GM21367 (cell line): ENCODE results near the gene NXPH4.

Experiments used
- ATAC-seq: cut with Tn5 transposase; IDR thresholded peaks from one replicate; pipeline ENCODE4 v1.9.1; 2021; ENCODE audit not compliant: unreplicated experiment

Gene NXPH4

DNA sequence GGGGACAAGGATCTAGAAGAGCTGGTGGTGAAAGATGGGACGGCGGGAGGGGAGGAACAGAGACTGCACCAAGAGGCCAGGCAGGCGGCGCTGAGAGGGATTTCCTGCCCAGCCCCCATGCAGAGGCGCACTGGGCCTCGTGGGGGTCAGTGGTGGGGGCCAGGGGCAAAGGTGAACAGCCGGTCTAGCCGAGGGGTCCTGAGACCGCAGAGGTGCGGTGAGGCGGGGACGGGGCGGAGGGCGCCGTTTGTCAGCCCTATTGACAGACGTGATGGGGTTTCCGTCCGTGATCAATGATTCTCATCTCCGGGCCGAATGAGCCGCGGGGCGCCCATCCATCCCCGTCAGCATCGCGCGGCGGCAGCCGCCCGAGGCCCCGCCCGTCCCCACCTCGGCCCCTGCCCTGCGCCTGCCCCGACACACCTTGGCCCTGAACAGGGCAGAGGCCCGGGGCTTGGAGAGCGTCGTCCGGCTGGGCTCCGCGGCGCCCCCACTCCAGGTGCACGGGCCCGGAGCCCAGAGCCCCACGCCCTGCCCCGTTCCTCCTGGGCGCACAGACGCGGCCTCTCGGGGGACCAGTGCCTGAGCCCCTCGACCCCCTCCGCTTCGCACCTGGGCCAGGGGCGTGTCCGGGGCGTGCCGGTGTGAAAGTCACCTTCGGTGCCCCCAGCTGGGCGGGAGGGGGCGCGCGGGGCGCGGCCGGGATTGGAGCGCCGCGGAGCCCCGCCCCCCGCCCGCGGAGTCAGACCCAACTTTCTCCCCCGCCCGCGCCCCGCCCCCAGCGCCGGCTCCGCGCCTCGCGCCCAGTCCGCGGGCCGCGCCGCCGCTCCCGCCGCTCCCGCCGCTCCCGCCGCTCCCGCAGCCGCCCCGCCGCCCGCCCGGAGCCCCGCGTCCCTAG lies at the start of gene NXPH4:
Gene NXPH4 (plus strand): TSS at position 781 of the 898 bp plus-strand sequence. CDS start 176 bp downstream, outside the sequence.
- ATAC-seq, result no peak

DNA sequence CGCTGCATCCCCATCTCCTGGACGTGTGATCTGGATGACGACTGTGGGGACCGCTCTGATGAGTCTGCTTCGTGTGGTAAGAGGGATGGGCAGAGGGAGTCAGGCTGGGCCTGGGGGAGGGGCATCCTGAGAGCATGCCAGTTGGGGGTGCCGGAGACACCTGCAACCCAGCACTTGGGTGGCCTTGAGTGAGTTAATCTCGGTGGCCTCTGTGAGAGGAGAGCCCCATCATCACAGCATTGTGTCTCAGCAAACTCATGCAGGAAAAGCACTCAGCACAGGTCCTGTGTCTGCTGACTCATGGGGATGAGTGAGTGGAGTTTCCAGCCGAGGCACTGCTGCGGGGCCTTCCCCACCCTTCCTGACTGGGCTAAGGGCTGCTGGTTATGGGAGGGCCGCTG lies 49.6 kb upstream of the NXPH4 start:
- no peak for ATAC-seq

DNA sequence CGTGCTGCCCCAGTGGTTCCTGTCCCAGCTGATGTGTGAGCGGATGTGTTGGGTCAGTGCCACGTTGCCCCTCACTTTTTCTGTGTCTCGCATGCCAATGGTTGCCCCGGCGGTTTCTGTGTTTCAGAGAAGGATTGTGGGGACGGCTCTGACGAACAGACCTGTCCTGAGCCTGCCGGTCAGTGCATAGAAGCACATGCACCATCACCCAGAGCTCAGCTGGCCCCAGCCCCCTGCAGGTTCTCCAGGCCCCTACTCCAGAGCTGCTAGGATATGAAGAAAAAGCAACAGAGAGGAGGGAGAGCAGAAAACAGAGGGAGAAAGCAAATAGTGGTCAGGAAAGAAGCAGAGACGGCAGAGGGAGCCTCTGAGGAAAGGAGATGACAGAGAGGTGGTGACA lies 48.5 kb upstream of the NXPH4 start:
- ATAC-seq, result no peak

DNA sequence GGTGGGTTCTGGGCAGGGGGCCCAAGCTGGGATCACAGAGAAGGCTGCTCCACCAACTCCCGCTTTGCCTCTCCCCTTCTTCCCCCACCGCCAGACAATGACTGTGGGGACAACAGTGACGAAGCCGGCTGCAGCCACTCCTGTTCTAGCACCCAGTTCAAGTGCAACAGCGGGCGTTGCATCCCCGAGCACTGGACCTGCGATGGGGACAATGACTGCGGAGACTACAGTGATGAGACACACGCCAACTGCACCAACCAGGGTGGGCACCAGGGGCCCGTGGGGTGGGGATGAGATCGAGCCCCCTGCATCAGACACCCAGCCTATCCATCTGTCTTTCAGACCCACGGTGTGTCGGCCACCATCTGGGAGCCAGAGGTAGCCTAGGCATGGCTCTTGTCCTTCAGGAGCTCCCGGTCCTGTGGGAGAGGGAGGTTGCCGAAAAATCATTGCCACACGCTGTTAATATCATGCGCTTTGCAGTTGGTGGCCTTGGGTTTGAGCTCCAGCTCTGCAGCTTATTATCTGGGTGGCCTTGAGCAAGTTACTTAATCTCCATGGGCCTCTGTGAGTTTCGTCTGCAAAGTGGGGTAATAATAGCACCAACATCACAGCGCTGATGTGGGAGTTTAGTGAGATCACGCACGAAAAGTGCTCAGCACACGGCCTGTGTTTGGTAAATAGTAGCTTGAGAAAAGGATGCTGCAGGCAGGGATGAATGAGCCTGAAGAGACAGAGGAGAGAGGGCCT lies 47.4 kb upstream of the NXPH4 start:
- no peak for ATAC-seq

DNA sequence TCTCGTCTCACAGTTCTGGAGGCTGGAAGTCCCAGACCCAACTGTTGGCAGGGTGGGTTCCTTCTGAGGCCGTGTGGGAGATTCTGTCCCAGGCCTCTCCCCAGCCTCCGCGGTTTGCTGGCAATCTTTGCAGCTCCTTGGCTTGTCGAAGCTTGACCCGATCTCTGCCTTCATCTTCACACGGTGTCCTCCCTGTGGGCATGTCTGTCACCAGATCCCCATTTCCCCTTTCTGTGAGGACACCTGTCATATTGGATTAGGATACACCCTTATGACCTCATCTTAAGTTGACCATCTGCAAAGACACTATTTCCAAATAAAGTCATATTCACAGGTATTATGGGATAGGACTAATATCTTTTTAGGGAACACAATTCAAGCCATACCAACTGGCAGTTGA lies 46.6 kb upstream of the NXPH4 start:
- no peak for ATAC-seq

DNA sequence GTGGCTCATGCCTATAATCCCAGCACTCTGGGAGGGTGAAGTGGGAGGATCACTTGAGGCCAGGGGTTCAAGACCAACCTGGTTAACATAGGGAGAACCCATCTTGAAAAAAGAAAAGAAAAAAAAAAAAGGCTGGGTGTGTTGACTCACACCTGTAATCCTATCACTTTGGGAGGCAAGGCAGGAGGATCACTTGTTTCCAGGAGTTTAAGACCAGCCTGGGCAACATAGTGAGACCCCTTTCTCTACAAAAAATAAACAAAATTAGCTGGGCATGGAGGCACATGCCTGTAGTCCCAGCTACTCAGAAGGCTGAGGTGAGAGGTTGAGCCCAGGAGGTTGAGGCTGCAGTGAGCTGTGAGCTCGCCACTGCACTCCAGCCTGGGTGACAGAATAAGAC lies 46.2 kb upstream of the NXPH4 start:
- no peak for ATAC-seq

DNA sequence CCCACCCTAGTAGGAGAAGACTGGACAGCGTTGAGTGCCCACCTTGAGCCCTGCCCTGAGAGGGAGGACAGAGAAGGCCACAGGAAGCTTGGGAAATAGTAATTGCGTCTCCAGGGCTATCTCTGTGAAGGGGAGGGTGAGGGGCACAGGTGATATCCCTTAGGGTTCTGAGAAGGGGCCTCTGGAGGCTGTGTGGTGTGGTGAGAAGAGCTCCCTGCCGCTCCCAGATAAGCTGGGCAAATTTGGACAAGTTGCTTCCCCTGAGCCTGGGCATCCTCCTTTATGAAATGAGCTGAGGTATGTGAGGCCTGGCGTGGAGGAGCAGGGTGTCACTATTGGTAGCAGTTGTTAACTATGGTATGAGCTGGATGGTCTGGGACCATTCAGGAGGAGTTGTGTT lies 45.7 kb upstream of the NXPH4 start:
- no peak for ATAC-seq

DNA sequence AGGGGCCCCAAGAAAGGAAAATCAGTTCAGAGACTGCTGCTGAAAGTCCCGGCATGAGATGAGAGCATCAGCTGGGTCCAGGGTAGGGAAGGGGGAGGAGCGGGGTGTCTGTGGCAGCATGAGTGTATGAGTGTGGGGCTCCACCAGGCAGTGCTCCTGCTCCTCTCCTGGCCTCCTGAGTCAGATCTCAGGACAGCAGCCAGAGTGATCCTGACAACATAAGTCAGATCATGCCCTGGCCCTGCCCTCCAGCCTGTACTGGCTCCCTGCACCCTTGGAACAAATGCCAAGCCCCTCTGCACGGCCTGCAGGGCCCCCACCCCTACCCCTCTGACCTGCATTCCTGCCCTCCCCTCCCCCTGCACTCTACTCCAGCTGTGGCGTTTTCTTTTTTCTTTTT lies 44.9 kb upstream of the NXPH4 start:
- no peak for ATAC-seq

DNA sequence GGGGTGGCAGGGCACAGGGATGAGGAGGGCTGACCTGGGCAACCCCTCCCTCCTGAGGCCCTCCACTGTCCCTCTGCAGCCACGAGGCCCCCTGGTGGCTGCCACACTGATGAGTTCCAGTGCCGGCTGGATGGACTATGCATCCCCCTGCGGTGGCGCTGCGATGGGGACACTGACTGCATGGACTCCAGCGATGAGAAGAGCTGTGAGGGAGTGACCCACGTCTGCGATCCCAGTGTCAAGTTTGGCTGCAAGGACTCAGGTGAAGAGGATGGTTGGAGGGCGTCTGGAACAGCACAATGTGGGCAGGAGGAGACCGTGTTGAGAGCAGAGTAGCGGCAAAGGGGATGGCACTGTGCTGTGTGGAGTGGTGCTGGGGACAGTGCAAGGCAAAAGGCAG lies 43.5 kb upstream of the NXPH4 start:
- no peak for ATAC-seq

DNA sequence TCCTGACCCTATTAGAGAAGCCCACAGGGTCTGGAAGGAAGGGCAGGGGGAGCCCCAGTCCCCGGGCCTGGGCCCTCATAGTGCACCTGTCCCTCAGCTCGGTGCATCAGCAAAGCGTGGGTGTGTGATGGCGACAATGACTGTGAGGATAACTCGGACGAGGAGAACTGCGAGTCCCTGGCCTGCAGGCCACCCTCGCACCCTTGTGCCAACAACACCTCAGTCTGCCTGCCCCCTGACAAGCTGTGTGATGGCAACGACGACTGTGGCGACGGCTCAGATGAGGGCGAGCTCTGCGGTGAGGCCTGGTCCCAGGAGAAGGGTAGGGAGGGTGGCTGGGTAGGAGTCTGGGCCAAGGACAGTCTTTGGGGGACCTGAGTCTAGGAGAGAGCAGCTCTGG lies 42.9 kb upstream of the NXPH4 start:
- ATAC-seq, result no peak

DNA sequence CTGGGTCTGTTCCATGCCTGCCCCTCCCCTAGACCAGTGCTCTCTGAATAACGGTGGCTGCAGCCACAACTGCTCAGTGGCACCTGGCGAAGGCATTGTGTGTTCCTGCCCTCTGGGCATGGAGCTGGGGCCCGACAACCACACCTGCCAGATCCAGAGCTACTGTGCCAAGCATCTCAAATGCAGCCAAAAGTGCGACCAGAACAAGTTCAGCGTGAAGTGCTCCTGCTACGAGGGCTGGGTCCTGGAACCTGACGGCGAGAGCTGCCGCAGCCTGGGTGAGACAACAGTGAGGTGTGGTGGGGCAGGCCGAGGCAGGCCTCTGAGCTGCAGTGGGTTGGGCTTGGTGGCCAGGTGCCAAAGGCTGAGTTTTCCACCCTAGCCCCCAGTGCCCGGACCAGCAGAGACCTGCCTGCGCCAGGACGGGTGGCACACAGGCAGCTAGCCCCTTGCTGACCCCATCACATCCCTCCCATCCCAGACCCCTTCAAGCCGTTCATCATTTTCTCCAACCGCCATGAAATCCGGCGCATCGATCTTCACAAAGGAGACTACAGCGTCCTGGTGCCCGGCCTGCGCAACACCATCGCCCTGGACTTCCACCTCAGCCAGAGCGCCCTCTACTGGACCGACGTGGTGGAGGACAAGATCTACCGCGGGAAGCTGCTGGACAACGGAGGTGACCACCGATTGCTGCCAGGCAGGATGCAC lies 41.0 kb upstream of the NXPH4 start:
- ATAC-seq, result no peak

DNA sequence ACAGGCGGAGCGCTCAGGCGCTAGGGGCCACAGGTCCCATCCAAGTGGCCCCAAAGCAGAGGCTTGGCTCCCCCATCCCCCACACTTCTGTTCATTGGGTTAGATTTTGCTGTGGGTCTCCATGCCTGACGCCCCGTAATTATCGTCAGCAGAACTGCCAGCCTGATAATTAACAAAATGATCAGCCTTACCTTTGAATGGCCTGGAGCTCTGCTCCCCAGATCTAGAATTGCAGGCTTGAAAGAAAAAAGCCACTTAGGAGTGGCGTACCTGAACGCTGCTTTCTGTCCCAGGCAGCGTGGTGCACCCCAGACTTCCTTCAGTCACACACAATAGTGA lies 40.5 kb upstream of the NXPH4 start:
- no peak for ATAC-seq

DNA sequence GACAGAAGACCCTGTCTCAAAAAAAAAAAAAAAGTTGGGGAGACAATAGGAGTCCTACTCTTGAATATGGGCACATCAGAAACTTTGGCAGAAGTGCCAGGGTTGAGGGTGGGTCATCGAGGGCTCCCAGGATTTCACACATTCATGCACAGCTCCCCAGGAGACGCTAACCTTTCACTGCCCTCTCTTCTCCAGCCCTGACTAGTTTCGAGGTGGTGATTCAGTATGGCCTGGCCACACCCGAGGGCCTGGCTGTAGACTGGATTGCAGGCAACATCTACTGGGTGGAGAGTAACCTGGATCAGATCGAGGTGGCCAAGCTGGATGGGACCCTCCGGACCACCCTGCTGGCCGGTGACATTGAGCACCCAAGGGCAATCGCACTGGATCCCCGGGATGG lies 39.7 kb upstream of the NXPH4 start:
- no peak for ATAC-seq

DNA sequence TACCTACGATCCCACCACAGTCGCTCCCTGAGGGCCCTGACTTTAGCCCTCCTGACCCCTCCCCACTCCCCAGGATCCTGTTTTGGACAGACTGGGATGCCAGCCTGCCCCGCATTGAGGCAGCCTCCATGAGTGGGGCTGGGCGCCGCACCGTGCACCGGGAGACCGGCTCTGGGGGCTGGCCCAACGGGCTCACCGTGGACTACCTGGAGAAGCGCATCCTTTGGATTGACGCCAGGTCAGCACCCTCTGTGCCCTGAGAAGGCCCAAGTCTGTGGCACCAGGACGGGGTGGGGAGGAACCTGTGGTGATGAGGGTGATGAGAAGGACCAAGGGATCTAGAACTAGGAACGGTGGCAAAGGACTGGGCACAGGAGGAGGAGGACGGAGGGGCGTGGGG lies 39.2 kb upstream of the NXPH4 start:
- no peak for ATAC-seq

DNA sequence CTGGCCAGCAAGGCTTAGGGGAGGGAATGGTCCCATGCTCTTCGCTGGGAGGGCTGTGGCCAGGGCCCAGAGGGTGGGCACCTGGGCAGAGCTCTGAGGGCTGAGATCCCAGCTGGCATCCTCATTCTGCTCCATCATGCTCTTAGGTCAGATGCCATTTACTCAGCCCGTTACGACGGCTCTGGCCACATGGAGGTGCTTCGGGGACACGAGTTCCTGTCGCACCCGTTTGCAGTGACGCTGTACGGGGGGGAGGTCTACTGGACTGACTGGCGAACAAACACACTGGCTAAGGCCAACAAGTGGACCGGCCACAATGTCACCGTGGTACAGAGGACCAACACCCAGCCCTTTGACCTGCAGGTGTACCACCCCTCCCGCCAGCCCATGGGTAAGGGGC lies 38.4 kb upstream of the NXPH4 start:
- no peak for ATAC-seq

DNA sequence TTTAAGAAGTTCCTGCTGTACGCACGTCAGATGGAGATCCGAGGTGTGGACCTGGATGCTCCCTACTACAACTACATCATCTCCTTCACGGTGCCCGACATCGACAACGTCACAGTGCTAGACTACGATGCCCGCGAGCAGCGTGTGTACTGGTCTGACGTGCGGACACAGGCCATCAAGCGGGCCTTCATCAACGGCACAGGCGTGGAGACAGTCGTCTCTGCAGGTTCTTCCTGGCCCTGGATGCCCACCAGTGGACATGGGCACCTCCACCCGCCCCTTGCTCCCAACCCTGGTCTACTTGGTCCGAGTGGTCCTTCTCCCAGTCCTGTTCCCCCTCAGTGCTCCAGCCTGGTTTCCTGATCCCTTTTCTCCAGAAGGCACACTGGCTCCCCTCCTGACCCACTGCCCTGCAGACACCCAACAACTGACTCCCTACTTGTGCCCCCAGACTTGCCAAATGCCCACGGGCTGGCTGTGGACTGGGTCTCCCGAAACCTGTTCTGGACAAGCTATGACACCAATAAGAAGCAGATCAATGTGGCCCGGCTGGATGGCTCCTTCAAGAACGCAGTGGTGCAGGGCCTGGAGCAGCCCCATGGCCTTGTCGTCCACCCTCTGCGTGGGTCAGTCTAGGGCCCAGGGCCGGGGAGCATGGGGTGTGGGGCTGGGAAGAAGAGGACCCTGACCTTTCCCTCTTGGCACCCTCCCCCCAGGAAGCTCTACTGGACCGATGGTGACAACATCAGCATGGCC lies 37.1 kb upstream of the NXPH4 start:
- no peak for ATAC-seq

DNA sequence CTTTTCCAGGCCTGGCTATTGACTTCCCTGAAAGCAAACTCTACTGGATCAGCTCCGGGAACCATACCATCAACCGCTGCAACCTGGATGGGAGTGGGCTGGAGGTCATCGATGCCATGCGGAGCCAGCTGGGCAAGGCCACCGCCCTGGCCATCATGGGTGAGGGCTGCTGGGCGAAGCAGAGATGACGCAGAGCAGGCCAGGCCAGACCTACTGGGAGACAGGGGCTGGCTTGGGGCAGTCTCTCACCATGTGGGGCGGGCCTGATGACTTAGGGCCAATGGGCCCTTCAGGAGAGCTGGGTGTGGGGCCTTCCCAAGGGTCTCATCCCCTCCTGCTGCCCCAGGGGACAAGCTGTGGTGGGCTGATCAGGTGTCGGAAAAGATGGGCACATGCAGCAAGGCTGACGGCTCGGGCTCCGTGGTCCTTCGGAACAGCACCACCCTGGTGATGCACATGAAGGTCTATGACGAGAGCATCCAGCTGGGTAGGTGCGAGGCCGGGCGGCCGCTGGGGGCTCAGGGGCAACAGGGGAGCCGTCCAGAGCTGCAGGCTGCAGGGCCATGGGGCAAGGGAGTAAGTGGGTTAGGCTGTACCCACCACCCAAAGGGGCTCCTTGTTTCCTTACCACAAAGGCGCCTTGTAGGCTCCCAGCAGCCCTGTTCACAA lies 36.1 kb upstream of the NXPH4 start:
- no peak for ATAC-seq

DNA sequence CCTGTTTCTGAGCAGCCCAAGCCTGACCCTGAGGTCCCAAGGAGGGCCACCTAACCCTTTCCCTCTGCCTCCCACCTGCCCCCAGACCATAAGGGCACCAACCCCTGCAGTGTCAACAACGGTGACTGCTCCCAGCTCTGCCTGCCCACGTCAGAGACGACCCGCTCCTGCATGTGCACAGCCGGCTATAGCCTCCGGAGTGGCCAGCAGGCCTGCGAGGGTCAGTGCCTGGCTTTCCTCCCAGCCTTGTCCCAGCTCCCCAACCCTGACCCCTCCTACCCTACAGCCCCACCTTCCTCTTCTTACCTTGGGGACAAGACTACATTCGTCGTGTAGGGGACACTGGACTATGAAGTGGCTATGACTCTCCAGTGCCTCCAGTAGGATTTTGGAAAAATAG lies 35.5 kb upstream of the NXPH4 start:
- no peak for ATAC-seq

DNA sequence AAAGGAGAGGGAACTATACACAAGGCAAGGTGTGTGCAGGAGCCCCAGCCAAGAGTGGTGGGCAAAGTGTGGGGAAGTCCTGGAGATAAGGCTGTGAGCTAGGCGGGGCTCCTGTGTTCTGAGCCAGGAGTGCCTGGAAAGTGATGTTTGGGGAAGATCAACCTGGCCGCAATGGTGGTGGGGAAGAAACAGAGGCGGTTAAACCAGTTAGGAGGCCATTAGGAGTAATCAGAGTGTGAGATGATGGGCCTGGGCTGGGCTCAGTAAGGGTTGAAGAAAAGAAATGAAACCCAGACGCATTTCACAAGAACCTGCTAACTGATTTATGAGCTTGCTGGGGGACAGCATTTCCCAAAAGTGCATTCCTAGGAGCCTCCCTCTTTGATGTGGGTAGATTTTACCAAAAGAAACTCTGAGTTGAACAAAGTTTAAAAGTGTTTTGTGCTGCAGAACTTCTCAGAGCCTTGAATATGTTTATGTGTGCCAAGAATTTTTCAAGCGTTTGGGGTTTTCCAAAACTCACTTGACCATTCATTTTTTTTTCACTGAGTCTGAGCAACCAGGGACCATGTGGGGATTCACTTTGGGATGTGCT lies 34.9 kb upstream of the NXPH4 start:
- ATAC-seq, result no peak

DNA sequence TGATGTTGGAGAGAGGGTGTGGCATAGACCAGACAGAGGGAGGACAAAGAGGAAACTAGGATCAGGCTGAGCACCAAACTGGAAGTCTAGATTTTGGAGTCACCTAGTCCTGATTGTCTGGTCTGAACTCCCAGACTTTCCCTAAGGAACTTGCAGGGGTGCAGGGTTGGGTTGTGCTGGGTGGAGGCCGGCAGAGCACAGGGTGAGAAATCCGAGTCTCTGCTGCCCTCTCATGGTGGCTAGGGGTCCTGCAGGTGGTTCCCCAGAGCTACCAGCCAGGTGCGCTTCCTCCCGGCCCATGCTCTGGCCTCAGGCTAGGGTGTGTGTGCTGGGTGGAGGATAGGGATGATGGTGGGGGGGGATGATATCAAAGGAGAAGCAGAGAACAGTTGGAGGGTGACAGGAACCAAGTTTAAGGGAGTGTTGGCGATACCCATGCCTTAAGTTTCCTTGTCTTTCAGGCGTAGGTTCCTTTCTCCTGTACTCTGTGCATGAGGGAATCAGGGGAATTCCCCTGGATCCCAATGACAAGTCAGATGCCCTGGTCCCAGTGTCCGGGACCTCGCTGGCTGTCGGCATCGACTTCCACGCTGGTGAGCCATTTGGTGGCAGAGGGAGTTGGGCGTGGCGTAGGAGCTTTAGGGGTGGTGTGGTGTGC lies 33.5 kb upstream of the NXPH4 start:
- peak; percentile 58 for ATAC-seq
